T-helper 2 cell (primary cell): ENCODE measurements around the gene CATSPER1.

Experiments used
- DNase-seq, 5 experiments: peaks; one replicate each; pipeline versions ENCODE4 v3.0.0 to v3.0.0-alpha.2; 2012 to 2022

CATSPER1 gene

GRCh38 chr11:65968600-65969482 lies 57.4 kb downstream of the CATSPER1 start:
- no peak for DNase-seq

- no peak for DNase-seq
These were observed 58.8 kb downstream of the CATSPER1 start for GRCh38 chr11:65967329-65967934.
